HUES6 (cell line): ENCODE measurements around the gene SERPINE2.
A peak's percentile ranks its signal among the peaks of the same experiment; 100 is the strongest.

Experiments
- H3K27ac ChIP-seq: 2 replicates; pipeline ENCODE4 v1.7.0; 2013; ENCODE audit warnings: low read depth, mild to moderate bottlenecking, low read length, inconsistent platforms
- H3K27me3 ChIP-seq: 2 replicates; pipeline ENCODE4 v1.6.1; 2013; ENCODE audit warnings: low read length; ENCODE audit not compliant: control insufficient read depth, insufficient read depth
- H3K36me3 ChIP-seq: 2 replicates; pipeline ENCODE4 v1.6.1; 2013; ENCODE audit warnings: low read length; ENCODE audit not compliant: control insufficient read depth, insufficient read depth
- H3K4me1 ChIP-seq: 2 replicates; pipeline ENCODE4 v1.6.1; 2013; ENCODE audit warnings: low read length; ENCODE audit not compliant: control insufficient read depth, insufficient read depth
- H3K4me3 ChIP-seq: 2 replicates; pipeline ENCODE4 v1.5.1; 2013; ENCODE audit warnings: low read depth, low read length
- H3K9ac ChIP-seq: one replicate; pipeline ENCODE4 v1.6.1; 2013; ENCODE audit warnings: mild to moderate bottlenecking, low read length
- H3K9me3 ChIP-seq: 2 replicates; pipeline ENCODE4 v1.6.1; 2013; ENCODE audit warnings: low read depth, low read length; ENCODE audit not compliant: control insufficient read depth, insufficient read depth

SERPINE2 gene

GRCh38 chr2:223976635-223977226, 62.4 kb downstream of the SERPINE2 start:
- H3K9me3 ChIP-seq: no peaks in the 10 kb centered on the region
- H3K4me1 ChIP-seq: no peaks in the 10 kb centered on the region
- H3K36me3 ChIP-seq: peaks cover 65% of the 10 kb centered on the region
- no peak overlapping the region for H3K9ac ChIP-seq
- no peak overlapping the region for H3K27ac ChIP-seq
- no peaks in the 10 kb centered on the region for H3K27me3 ChIP-seq
- H3K4me3 ChIP-seq: no peak overlapping the region

DNA sequence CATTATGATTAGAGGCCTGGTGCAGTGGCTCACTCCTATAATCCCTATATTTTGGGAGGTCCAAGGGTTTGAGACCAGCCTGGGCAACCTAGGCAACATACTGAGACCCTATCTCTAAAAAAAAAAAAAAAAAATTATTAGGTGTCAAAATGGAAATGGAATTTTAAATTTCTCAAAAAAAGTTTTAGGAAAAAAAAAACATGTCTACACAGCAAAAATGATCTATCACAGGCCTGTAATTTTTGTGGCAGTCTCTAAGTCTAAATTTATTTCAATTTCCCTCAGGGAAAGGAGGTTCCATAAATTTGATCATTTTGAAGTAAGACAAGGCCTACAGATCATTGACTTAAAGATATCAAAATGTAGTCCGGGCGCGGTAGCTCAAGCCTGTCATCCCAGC, 65.5 kb downstream of the SERPINE2 start:
- no peaks in the 10 kb centered on the region for H3K4me1 ChIP-seq

GRCh38 chr2:223972656-223973102, 66.4 kb downstream of the SERPINE2 start:
- Histone ChIP-seq H3K36me3 (peaks cover 29% of the 10 kb centered on the region), H3K9me3 (no peaks in the 10 kb centered on the region), H3K27ac (no peak overlapping the region), H3K4me1 (no peaks in the 10 kb centered on the region), H3K4me3 (no peak overlapping the region), H3K9ac (no peak overlapping the region), H3K27me3 (no peaks in the 10 kb centered on the region)

More for the DNA sequence above, 65.5 kb downstream of the SERPINE2 start:
- Histone ChIP-seq H3K9me3 (no peaks in the 10 kb centered on the region), H3K27ac (no peak overlapping the region), H3K4me3 (no peak overlapping the region), H3K27me3 (no peaks in the 10 kb centered on the region), H3K9ac (no peak overlapping the region), H3K36me3 (peaks cover 37% of the 10 kb centered on the region)

DNA sequence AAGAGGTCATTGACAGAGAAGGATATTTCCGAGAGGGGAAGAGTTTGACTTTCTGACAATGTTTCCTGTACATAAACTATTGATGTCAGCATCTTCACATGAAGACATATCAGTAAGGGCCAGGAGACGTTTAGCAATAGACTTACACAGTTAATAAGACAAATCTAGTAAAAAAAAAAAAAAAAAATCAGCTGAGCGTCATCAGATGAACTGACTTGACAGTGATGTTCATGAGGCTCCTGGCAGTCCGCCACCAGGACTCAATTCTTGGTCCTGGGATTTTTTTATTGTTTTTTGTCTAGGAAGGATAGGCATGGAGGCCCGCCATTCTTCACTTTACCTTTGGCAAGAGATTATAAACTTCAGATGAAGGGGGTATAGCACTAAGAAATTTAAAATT, 67.4 kb downstream of the SERPINE2 start:
- no peaks in the 10 kb centered on the region for H3K4me1 ChIP-seq

GRCh38 chr2:223970343-223971128, 68.5 kb downstream of the SERPINE2 start:
- Histone ChIP-seq H3K27me3 (no peaks in the 10 kb centered on the region), H3K9ac (no peak overlapping the region), H3K4me1 (no peaks in the 10 kb centered on the region), H3K27ac (no peak overlapping the region), H3K9me3 (no peaks in the 10 kb centered on the region), H3K36me3 (peaks cover 23% of the 10 kb centered on the region), H3K4me3 (no peak overlapping the region)

More for the DNA sequence above, 67.4 kb downstream of the SERPINE2 start:
- H3K4me3 ChIP-seq: no peak overlapping the region
- H3K36me3 ChIP-seq: peaks cover 26% of the 10 kb centered on the region
- no peaks in the 10 kb centered on the region for H3K9me3 ChIP-seq
- no peak overlapping the region for H3K9ac ChIP-seq
- H3K27ac ChIP-seq: no peak overlapping the region
- H3K27me3 ChIP-seq: no peaks in the 10 kb centered on the region

GRCh38 chr2:223969856-223970255, 69.2 kb downstream of the SERPINE2 start:
- no peak overlapping the region for H3K27ac ChIP-seq
- H3K4me3 ChIP-seq: no peak overlapping the region
- no peak overlapping the region for H3K9ac ChIP-seq
- no peaks in the 10 kb centered on the region for H3K9me3 ChIP-seq
- no peaks in the 10 kb centered on the region for H3K4me1 ChIP-seq
- H3K27me3 ChIP-seq: no peaks in the 10 kb centered on the region
- peaks cover 27% of the 10 kb centered on the region for H3K36me3 ChIP-seq

- H3K27ac ChIP-seq: no peak overlapping the region
- H3K9me3 ChIP-seq: no peaks in the 10 kb centered on the region
- no peaks in the 10 kb centered on the region for H3K4me1 ChIP-seq
- H3K9ac ChIP-seq: no peak overlapping the region
- H3K27me3 ChIP-seq: no peaks in the 10 kb centered on the region
- H3K36me3 ChIP-seq: peaks cover 30% of the 10 kb centered on the region
- no peak overlapping the region for H3K4me3 ChIP-seq
These were observed 69.8 kb downstream of the SERPINE2 start for GRCh38 chr2:223969315-223969714.

- H3K4me1 ChIP-seq: no peaks in the 10 kb centered on the region
- H3K9me3 ChIP-seq: no peaks in the 10 kb centered on the region
- no peak overlapping the region for H3K27ac ChIP-seq
- H3K27me3 ChIP-seq: no peaks in the 10 kb centered on the region
- H3K36me3 ChIP-seq: peaks cover 41% of the 10 kb centered on the region
- H3K4me3 ChIP-seq: no peak overlapping the region
- H3K9ac ChIP-seq: no peak overlapping the region
These were observed 71.1 kb downstream of the SERPINE2 start for GRCh38 chr2:223967981-223968380.

GRCh38 chr2:223959688-223960087, 79.4 kb downstream of the SERPINE2 start:
- H3K27me3 ChIP-seq: no peaks in the 10 kb centered on the region
- no peak overlapping the region for H3K27ac ChIP-seq
- H3K4me3 ChIP-seq: peak overlapping the region; percentile 3; the same call in 1 of the 2 replicates
- H3K9me3 ChIP-seq: no peaks in the 10 kb centered on the region
- peaks cover 27% of the 10 kb centered on the region for H3K4me1 ChIP-seq
- no peak overlapping the region for H3K9ac ChIP-seq
- H3K36me3 ChIP-seq: peaks cover 45% of the 10 kb centered on the region

DNA sequence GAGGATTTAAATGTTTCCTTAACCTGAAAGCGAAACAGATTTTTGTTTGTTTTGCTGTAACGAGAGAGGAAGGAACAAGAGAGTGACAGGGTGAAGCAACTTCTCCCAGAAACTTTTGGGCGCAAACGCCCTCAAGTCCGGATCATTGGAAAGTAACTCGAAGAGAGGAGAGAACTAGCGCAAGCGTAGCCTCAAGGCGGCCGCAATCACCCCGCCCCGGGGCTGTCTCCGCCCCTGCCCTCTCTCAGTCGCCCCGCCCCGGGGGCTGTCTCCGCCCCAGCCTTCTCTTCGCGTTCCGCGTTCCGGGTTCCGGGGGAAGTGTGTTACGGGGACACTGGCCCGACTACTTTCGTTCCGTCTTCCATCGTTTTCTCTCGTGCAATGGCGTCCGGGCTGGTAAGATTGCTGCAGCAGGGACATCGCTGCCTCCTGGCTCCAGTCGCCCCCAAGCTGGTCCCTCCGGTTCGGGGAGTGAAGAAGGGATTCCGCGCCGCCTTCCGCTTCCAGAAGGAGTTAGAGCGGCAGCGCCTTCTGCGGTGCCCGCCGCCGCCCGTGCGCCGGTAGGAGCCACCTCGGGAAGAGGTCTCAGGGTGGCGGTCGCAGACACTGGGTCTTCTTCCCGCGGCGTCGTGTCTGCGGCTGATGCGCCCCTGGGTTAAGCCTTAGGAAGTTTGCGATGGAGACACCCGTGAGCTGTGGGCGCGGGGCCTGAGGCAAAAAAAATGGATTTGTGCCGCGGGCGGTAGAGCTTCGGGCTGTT, 81.8 kb downstream of the SERPINE2 start, which contains the start of gene MRPL44:
TSS of gene MRPL44 (plus strand) at position 372 of the 760 bp plus-strand sequence. CDS start at position 382, 10 bp downstream.
- Histone ChIP-seq H3K4me3 (peak within 1 kb of the TSS; percentile 93), H3K27me3 (no peaks in the 10 kb centered on the region), H3K9me3 (no peaks in the 10 kb centered on the region), H3K9ac (peak within 1 kb of the TSS; percentile 97), H3K36me3 (peaks cover 29% of the 10 kb centered on the region), H3K27ac (peak within 1 kb of the TSS; percentile 81; the same call in 1 of the 2 replicates), H3K4me1 (peaks cover 32% of the 10 kb centered on the region)
